Neural cell (in vitro differentiated cells): ENCODE data around the gene CFAP45. TPM values are rescaled to one million over a fixed set of nuclear protein-coding genes. Genes with fewer than 3 reads are reported as not detected.

Experiments used
- H2AFZ ChIP-seq: fragments of 200-600, 300-800 bp; sonication (generic), shearing (Covaris generic); 2 replicates; pipeline ENCODE4 v1.6.0; 2014; ENCODE audit warnings: low read depth, mild to moderate bottlenecking, antibody characterized with exemption, low read length, moderate library complexity
- H3F3A ChIP-seq: fragments of 200-600 bp; shearing (Covaris generic); 2 replicates; pipeline ENCODE4 v1.6.1; 2016; ENCODE audit warnings: mild to moderate bottlenecking, moderate library complexity, mixed read lengths, antibody characterized with exemption, low read length; ENCODE audit not compliant: insufficient read depth, poor library complexity, severe bottlenecking
- H3K27ac ChIP-seq: fragments of 200-600, 300-800 bp; sonication (generic), shearing (Covaris generic); 2 replicates; pipeline ENCODE4 v1.5.1; 2014; ENCODE audit warnings: mild to moderate bottlenecking, low read length, moderate library complexity
- H3K27me3 ChIP-seq: fragments of 300-800, 200-600 bp; sonication (generic), shearing (Covaris generic); 2 replicates; pipeline ENCODE4 v1.6.0; 2014; ENCODE audit warnings: mild to moderate bottlenecking, low read depth, low read length, moderate library complexity; ENCODE audit not compliant: insufficient read depth
- H3K36me3 ChIP-seq: fragments of 300-800, 200-600 bp; sonication (generic), shearing (Covaris generic); 2 replicates; pipeline ENCODE4 v1.5.1; 2014; ENCODE audit warnings: mild to moderate bottlenecking, antibody characterized with exemption, low read length, moderate library complexity; ENCODE audit not compliant: insufficient read depth
- H3K4me2 ChIP-seq: fragments of 300-800, 200-600 bp; sonication (generic), shearing (Covaris generic); 2 replicates; pipeline ENCODE4 v1.6.0; 2014; ENCODE audit warnings: mild to moderate bottlenecking, low read length
- H3K4me3 ChIP-seq: fragments of 300-800, 200-600 bp; sonication (generic), shearing (Covaris generic); 2 replicates; pipeline ENCODE4 v1.5.1; 2014; ENCODE audit warnings: mild to moderate bottlenecking, low read length, moderate library complexity
- H3K79me2 ChIP-seq: fragments of 200-600 bp; shearing (Covaris generic); replicated peaks from 2 replicates; pipeline ENCODE4 v1.6.0; 2014; ENCODE audit warnings: mild to moderate bottlenecking, low read length, moderate library complexity; ENCODE audit not compliant: insufficient read depth
- H3K9ac ChIP-seq: fragments of 300-800, 200-600 bp; sonication (generic), shearing (Covaris generic); 2 replicates; pipeline ENCODE4 v1.6.1; 2016; ENCODE audit warnings: mild to moderate bottlenecking, low read length, mixed read lengths
- H3K9me2 ChIP-seq: fragments of 200-600 bp; shearing (Covaris generic); 2 replicates; pipeline ENCODE4 v1.6.1; 2016; ENCODE audit warnings: mild to moderate bottlenecking, low read length, mixed read lengths; ENCODE audit not compliant: insufficient read depth
- H3K9me3 ChIP-seq: fragments of 200-600, 300-800 bp; sonication (generic), shearing (Covaris generic); 2 replicates; pipeline ENCODE4 v1.6.1; 2016; ENCODE audit warnings: mild to moderate bottlenecking, mixed run types, low read length, moderate library complexity, mixed read lengths
- H4K20me1 ChIP-seq: fragments of 200-600 bp; shearing (Covaris generic); 2 replicates; pipeline ENCODE4 v1.6.1; 2016; ENCODE audit warnings: mild to moderate bottlenecking, mixed run types; ENCODE audit not compliant: insufficient read depth
- EP300 ChIP-seq: fragments of 450-650 bp; conservative IDR thresholded peaks from 2 replicates; pipeline ENCODE4 v1.6.1; 2014; ENCODE audit warnings: antibody characterized with exemption, mild to moderate bottlenecking, moderate library complexity; ENCODE audit not compliant: poor library complexity, severe bottlenecking
- EZH2 ChIP-seq: fragments of 200-600, 300-800 bp; shearing (Covaris generic), sonication (generic); IDR thresholded peaks from 2 replicates; pipeline ENCODE4 v1.6.1; 2014; ENCODE audit warnings: antibody characterized with exemption, low read length, borderline replicate concordance, mild to moderate bottlenecking; ENCODE audit not compliant: insufficient read depth, poor library complexity, severe bottlenecking
- MXI1 ChIP-seq: fragments of 450-650 bp; conservative IDR thresholded peaks from 2 replicates; pipeline ENCODE4 v1.6.1; 2014; ENCODE audit warnings: antibody characterized with exemption, mild to moderate bottlenecking; ENCODE audit not compliant: poor library complexity, severe bottlenecking
- POLR2AphosphoS5 ChIP-seq: IDR thresholded peaks from 2 replicates; pipeline ENCODE4 v1.6.1; 2012
- RAD21 ChIP-seq: fragments of 450-650 bp; conservative IDR thresholded peaks from 2 replicates; pipeline ENCODE4 v1.6.1; 2014; ENCODE audit warnings: antibody characterized with exemption, mild to moderate bottlenecking, moderate library complexity
- SMC3 ChIP-seq: fragments of 450-650 bp; conservative IDR thresholded peaks from 2 replicates; pipeline ENCODE4 v1.6.1; 2014; ENCODE audit warnings: antibody characterized with exemption, mild to moderate bottlenecking, moderate library complexity; ENCODE audit not compliant: poor library complexity
- TAF1 ChIP-seq: IDR thresholded peaks from 2 replicates; pipeline ENCODE4 v1.6.1; 2012; ENCODE audit warnings: low read depth
- polyA plus RNA-seq: library from polyadenylated mRNA; depleted of rRNA; stranded (reverse); fragments of >200 nt; gene quantifications from 2 replicates; pipeline ENCODE4 v1.2.3, GENCODE V29; 2014
- TF ChIP-seq, protein P1 (sequence below): fragments of 450-650 bp; IDR thresholded peaks from 2 replicates; pipeline ENCODE4 v1.5.1; 2014; ENCODE audit warnings: antibody characterized with exemption, mild to moderate bottlenecking, moderate library complexity; ENCODE audit not compliant: poor library complexity, severe bottlenecking
- TF ChIP-seq, protein P2 (sequence below): IDR thresholded peaks from 2 replicates; pipeline ENCODE4 v1.6.1; 2012; ENCODE audit warnings: borderline replicate concordance

Gene CFAP45
- polyA plus RNA-seq, 1 donor from 2014 or later: 0.12 TPM

DNA sequence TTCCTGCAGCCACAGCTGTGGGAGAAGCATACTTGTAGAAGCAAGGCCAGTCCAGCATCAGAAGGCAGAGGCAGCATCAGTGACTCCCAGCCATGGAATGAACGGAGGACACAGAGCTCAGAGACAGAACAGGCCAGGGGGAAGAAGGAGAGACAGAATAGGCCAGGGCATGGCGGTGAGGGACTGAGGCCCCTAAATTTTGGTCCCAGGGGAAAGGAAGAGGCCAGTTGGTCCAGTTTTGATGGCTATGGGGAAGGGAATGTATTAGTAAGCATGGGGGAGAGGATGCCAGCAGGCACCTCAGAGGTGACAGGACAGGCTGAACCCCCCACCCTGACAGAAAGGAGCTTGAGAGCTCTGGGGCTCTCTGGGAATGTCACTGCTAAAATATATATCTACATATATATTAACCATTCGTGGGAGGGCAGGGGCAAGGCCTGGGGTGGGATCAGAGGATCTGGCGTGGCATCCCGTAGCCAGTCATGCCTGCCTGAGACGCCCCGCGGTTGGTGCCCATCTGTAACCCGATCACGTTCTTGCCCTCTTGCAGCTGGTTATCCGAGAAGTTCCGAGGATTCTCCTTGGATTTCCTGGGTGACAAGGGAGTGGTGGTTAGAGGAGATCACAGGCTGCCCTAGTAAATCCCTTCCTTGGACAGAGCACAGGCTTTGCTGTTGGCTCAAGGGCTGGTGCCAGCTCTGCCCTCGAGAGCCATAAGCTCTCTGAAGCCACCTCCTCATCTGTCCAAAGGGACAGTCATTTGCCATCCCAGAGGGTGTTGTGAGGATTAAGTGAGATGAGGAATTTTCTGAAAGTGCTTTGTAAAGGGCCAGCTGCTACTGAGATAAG, 18.6 kb upstream of the CFAP45 start:
- Histone ChIP-seq H2AFZ (no peak overlapping the region), H3K27me3 (no peaks in the 10 kb centered on the region), H3K9me2 (no peaks in the 10 kb centered on the region), H3F3A (no peaks in the 10 kb centered on the region), H3K9ac (no peak overlapping the region), H3K4me2 (no peak overlapping the region), H3K4me3 (no peak overlapping the region), H3K36me3 (no peaks in the 10 kb centered on the region), H3K9me3 (no peaks in the 10 kb centered on the region), H4K20me1 (no peaks in the 10 kb centered on the region), H3K27ac (no peak overlapping the region), H3K79me2 (no peaks in the 10 kb centered on the region)
- no peak for TF ChIP-seq EP300
- TF ChIP-seq RAD21: no peak
- TF ChIP-seq SMC3: no peak

DNA sequence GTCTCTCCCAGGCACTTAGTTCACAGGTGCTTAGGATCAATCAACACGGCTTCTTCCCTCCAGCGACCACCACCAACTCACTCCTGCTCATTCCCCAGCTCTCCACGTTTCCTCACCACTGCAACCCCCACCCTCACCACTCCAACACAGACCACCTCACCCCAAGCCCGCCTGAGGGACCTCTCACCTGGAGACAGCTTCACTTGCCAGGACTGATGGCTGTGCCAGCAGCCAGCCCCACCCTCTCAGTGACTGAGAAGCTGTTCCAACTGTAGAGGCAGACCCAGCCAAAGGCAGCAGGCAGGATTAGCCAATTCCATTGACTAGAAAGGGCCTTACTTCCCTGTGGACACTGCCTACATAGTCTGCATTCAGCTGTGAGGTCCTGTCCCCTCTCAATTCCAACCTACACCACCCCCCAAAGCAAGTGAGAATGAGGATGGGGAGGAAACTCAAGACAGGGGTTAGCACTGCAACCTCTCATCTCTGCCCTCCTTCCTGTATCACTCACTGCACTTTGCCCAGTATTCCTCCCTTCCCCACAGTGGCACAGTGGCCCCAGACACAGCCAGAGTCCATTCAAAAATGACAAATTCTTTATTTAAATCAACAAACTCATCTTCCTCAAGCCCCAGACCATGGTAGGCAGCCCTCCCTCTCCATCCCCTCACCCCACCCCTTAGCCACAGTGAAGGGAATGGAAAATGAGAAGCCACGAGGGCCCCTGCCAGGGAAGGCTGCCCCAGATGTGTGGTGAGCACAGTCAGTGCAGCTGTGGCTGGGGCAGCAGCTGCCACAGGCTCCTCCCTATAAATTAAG, 17.8 kb upstream of the CFAP45 start:
- Histone ChIP-seq H3K4me2 (no peak overlapping the region), H3K9ac (no peak overlapping the region), H4K20me1 (no peaks in the 10 kb centered on the region), H3K9me2 (no peaks in the 10 kb centered on the region), H3K27me3 (no peaks in the 10 kb centered on the region), H3K27ac (no peak overlapping the region), H3K9me3 (no peaks in the 10 kb centered on the region), H3K79me2 (no peaks in the 10 kb centered on the region), H2AFZ (no peak overlapping the region), H3F3A (no peaks in the 10 kb centered on the region), H3K36me3 (no peaks in the 10 kb centered on the region), H3K4me3 (no peak overlapping the region)
- TF ChIP-seq POLR2AphosphoS5 (no peak), RAD21 (no peak), SMC3 (no peak), EP300 (no peak), MXI1 (no peak), EZH2 (no peak), TAF1 (no peak)
- TF ChIP-seq, protein P1, sequence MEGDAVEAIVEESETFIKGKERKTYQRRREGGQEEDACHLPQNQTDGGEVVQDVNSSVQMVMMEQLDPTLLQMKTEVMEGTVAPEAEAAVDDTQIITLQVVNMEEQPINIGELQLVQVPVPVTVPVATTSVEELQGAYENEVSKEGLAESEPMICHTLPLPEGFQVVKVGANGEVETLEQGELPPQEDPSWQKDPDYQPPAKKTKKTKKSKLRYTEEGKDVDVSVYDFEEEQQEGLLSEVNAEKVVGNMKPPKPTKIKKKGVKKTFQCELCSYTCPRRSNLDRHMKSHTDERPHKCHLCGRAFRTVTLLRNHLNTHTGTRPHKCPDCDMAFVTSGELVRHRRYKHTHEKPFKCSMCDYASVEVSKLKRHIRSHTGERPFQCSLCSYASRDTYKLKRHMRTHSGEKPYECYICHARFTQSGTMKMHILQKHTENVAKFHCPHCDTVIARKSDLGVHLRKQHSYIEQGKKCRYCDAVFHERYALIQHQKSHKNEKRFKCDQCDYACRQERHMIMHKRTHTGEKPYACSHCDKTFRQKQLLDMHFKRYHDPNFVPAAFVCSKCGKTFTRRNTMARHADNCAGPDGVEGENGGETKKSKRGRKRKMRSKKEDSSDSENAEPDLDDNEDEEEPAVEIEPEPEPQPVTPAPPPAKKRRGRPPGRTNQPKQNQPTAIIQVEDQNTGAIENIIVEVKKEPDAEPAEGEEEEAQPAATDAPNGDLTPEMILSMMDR: no peak
- TF ChIP-seq, protein P2, sequence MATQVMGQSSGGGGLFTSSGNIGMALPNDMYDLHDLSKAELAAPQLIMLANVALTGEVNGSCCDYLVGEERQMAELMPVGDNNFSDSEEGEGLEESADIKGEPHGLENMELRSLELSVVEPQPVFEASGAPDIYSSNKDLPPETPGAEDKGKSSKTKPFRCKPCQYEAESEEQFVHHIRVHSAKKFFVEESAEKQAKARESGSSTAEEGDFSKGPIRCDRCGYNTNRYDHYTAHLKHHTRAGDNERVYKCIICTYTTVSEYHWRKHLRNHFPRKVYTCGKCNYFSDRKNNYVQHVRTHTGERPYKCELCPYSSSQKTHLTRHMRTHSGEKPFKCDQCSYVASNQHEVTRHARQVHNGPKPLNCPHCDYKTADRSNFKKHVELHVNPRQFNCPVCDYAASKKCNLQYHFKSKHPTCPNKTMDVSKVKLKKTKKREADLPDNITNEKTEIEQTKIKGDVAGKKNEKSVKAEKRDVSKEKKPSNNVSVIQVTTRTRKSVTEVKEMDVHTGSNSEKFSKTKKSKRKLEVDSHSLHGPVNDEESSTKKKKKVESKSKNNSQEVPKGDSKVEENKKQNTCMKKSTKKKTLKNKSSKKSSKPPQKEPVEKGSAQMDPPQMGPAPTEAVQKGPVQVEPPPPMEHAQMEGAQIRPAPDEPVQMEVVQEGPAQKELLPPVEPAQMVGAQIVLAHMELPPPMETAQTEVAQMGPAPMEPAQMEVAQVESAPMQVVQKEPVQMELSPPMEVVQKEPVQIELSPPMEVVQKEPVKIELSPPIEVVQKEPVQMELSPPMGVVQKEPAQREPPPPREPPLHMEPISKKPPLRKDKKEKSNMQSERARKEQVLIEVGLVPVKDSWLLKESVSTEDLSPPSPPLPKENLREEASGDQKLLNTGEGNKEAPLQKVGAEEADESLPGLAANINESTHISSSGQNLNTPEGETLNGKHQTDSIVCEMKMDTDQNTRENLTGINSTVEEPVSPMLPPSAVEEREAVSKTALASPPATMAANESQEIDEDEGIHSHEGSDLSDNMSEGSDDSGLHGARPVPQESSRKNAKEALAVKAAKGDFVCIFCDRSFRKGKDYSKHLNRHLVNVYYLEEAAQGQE: no peak
